Natural killer cell (primary cell): Measurements from ENCODE around the gene ZC3H18. TPM values are rescaled to one million over a fixed set of nuclear protein-coding genes. Genes with fewer than 3 reads are reported as not detected.
A peak's percentile ranks its signal among the peaks of the same experiment; 100 is the strongest.

ENCODE experiments used
- ATAC-seq, 3 donors: fragments of 150-1000 bp in 2 of 3; fragments of 200-7000 bp in 1 of 3; cut with Tn5 transposase; 1 replicate in 1 of 3; 2 replicates in 2 of 3; pipeline ENCODE4 v1.10.0; 2021; ENCODE audit warnings: mild to moderate bottlenecking in 2 of 3, moderate library complexity in 2 of 3
- DNase-seq, 2 donors: peaks; one replicate each; pipeline versions ENCODE4 v3.0.0 to v3.0.0-alpha.2; 2013 to 2021; ENCODE audit warnings: mixed read lengths in 1 of 2
- H3K27ac ChIP-seq: one replicate; pipeline ENCODE4 v1.5.1; 2013; ENCODE audit warnings: mild to moderate bottlenecking, low read length
- H3K27me3 ChIP-seq: one replicate; pipeline ENCODE4 v1.6.1; 2013; ENCODE audit warnings: low read length; ENCODE audit not compliant: control insufficient read depth, insufficient read depth
- H3K36me3 ChIP-seq: one replicate; pipeline ENCODE4 v1.6.1; 2013; ENCODE audit warnings: low read length; ENCODE audit not compliant: control insufficient read depth, insufficient read depth
- H3K4me1 ChIP-seq: one replicate; pipeline ENCODE4 v1.6.1; 2013; ENCODE audit warnings: low read length; ENCODE audit not compliant: control insufficient read depth, insufficient read depth
- H3K4me3 ChIP-seq: one replicate; pipeline ENCODE4 v1.5.1; 2013; ENCODE audit warnings: low read length
- H3K9me3 ChIP-seq: one replicate; pipeline ENCODE4 v1.6.1; 2013; ENCODE audit warnings: low read length; ENCODE audit not compliant: control insufficient read depth, insufficient read depth
- H3K27ac Mint-ChIP-seq, 2 donors: one replicate each; pipeline ENCODE4 v1.8.0; 2022; ENCODE audit warnings: mild to moderate bottlenecking in 2 of 2, mixed read lengths in 2 of 2, moderate library complexity in 1 of 2
- H3K27me3 Mint-ChIP-seq, 2 donors: one replicate each; pipeline ENCODE4 v1.8.0; 2022; ENCODE audit warnings: low read depth in 2 of 2, mixed read lengths in 2 of 2
- H3K36me3 Mint-ChIP-seq: one replicate; pipeline ENCODE4 v1.8.0; 2022; ENCODE audit warnings: mixed read lengths
- H3K4me1 Mint-ChIP-seq, 2 donors: one replicate each; pipeline ENCODE4 v1.8.0; 2022; ENCODE audit warnings: mixed read lengths in 2 of 2
- H3K4me3 Mint-ChIP-seq: one replicate; pipeline ENCODE4 v1.8.0; 2022; ENCODE audit warnings: mild to moderate bottlenecking, moderate library complexity, mixed read lengths
- H3K9me3 Mint-ChIP-seq, 2 donors: one replicate each; pipeline ENCODE4 v1.8.0; 2022; ENCODE audit warnings: mixed read lengths in 2 of 2
- CTCF ChIP-seq: fragments of 200-600 bp; IDR thresholded peaks from one replicate; pipeline ENCODE4 v1.8.0; 2022; ENCODE audit warnings: antibody characterized with exemption
- WGBS: methylation state at CpG from one replicate; pipeline ENCODE4 v1.1.7; 2013; ENCODE audit warnings: missing lambda C conversion rate; ENCODE audit not compliant: insufficient coverage; 5-methylcytosine and 5-hydroxymethylcytosine counted together
- intact Hi-C: fragments of 100-400 bp; cut with micrococcal nuclease; formaldehyde crosslinking; loops from one replicate; pipeline ENCODE4 v1.14.2; 2022
- total RNA-seq, 4 donors: library from RNA; stranded (reverse); fragments of 120-200 nt in 1 of 4; gene quantifications; one replicate each; pipeline versions ENCODE4 v1.2.3 to v1.2.4, GENCODE V29; 2013 to 2022

The ZC3H18 gene
- total RNA-seq, 3 donors from 2014 or later (not counting 1 experiment from before 2014, with no cell fraction given): 125 to 130 (median 126) TPM

GRCh38 chr16:88591577-88592021 lies 21.4 kb downstream of the ZC3H18 start:
- no peaks in the 10 kb centered on the region for H3K4me1 ChIP-seq
- no peak overlapping the region for H3K4me3 Mint-ChIP-seq
- 67% methylated on average over 10 of the region's 10 CpGs for WGBS
- no peaks in the 10 kb centered on the region for H3K9me3 Mint-ChIP-seq
- no peak overlapping the region for H3K4me3 ChIP-seq
- H3K27ac Mint-ChIP-seq: peak overlapping the region in 1 of 2 donors; percentile 18
- no peaks in the 10 kb centered on the region for H3K27me3 Mint-ChIP-seq
- intact Hi-C loops: no loop called here
- no peak overlapping the region for H3K27ac ChIP-seq
- H3K4me1 Mint-ChIP-seq: peaks cover 17 to 20% of the 10 kb centered on the region in 2 donors
- DNase-seq (peak in 1 of 2 donors; percentile 41), ATAC-seq (peak in 1 of 3 donors; percentile 49)
- no peaks in the 10 kb centered on the region for H3K9me3 ChIP-seq
- no peak for TF ChIP-seq CTCF
- H3K36me3 Mint-ChIP-seq: peaks cover 10% of the 10 kb centered on the region
- H3K36me3 ChIP-seq: peaks cover 40% of the 10 kb centered on the region
- no peaks in the 10 kb centered on the region for H3K27me3 ChIP-seq

- H3K4me3 ChIP-seq: no peak overlapping the region
- intact Hi-C loops: no loop called here
- no peak for TF ChIP-seq CTCF
- ATAC-seq (no peak), DNase-seq (no peak)
- H3K9me3 Mint-ChIP-seq: no peaks in the 10 kb centered on the region
- no peaks in the 10 kb centered on the region for H3K27me3 Mint-ChIP-seq
- H3K9me3 ChIP-seq: no peaks in the 10 kb centered on the region
- H3K36me3 Mint-ChIP-seq: peaks cover 10% of the 10 kb centered on the region
- peaks cover 16 to 20% of the 10 kb centered on the region in 2 donors for H3K4me1 Mint-ChIP-seq
- H3K27ac ChIP-seq: no peak overlapping the region
- no peaks in the 10 kb centered on the region for H3K4me1 ChIP-seq
- H3K27ac Mint-ChIP-seq: no peak overlapping the region
- peaks cover 25% of the 10 kb centered on the region for H3K36me3 ChIP-seq
- peak overlapping the region; percentile 17 for H3K4me3 Mint-ChIP-seq
- 98% methylated on average over 12 of the region's 12 CpGs for WGBS
- no peaks in the 10 kb centered on the region for H3K27me3 ChIP-seq
Observed at GRCh38 chr16:88593061-88593460, 22.9 kb downstream of the ZC3H18 start.

- no peaks in the 10 kb centered on the region for H3K27me3 Mint-ChIP-seq
Observed at GRCh38 chr16:88593489-88593888, 23.3 kb downstream of the ZC3H18 start.

More at GRCh38 chr16:88593489-88593888, 23.3 kb downstream of the ZC3H18 start:
- no peak for ATAC-seq
- Mint-ChIP-seq H3K4me1 (peaks cover 11 to 16% of the 10 kb centered on the region in 2 donors), H3K27ac (no peak overlapping the region), H3K4me3 (no peak overlapping the region), H3K9me3 (no peaks in the 10 kb centered on the region), H3K36me3 (peaks cover 10% of the 10 kb centered on the region)
- Histone ChIP-seq H3K27me3 (no peaks in the 10 kb centered on the region), H3K27ac (no peak overlapping the region), H3K4me1 (no peaks in the 10 kb centered on the region), H3K9me3 (no peaks in the 10 kb centered on the region), H3K36me3 (peaks cover 26% of the 10 kb centered on the region), H3K4me3 (no peak overlapping the region)
- intact Hi-C loops: no loop called here
- TF ChIP-seq CTCF: no peak
- DNase-seq: no peak
- 93% methylated on average over 11 of the region's 11 CpGs for WGBS
